ENCODE measurements around the gene KLHL2. TPM values are rescaled to one million over a fixed set of nuclear protein-coding genes. Genes with fewer than 3 reads are reported as not detected.

Gene KLHL2
- total RNA-seq, 1 donor from 2014 or later: 17.7 TPM

GRCh38 chr4:165359506-165359905 is 152.1 kb downstream of the KLHL2 start:
- H3K36me3 ChIP-seq (ENCODE audit: control insufficient read depth, insufficient read depth, low read length): no peaks in the 10 kb centered on the region
- no peak for TF ChIP-seq CTCF (IDR thresholded peaks at IDR 0.05; ENCODE audit: insufficient read depth, low read length, poor library complexity, severe bottlenecking)
- H3K4me3 ChIP-seq (ENCODE audit: low read depth, low read length): no peak overlapping the region
- no peaks in the 10 kb centered on the region for H3K27me3 ChIP-seq (ENCODE audit: control insufficient read depth, insufficient read depth, low read length)
- no peak for DNase-seq (ENCODE audit: low read depth)

- H3K27me3 ChIP-seq (ENCODE audit: control insufficient read depth, insufficient read depth, low read length): no peaks in the 10 kb centered on the region
- H3K36me3 ChIP-seq (ENCODE audit: control insufficient read depth, insufficient read depth, low read length): no peaks in the 10 kb centered on the region
- DNase-seq (ENCODE audit: low read depth): no peak
- no peak for TF ChIP-seq CTCF (IDR thresholded peaks at IDR 0.05; ENCODE audit: insufficient read depth, low read length, poor library complexity, severe bottlenecking)
- H3K4me3 ChIP-seq (ENCODE audit: low read depth, low read length): no peak overlapping the region
Observed at GRCh38 chr4:165360041-165360695, 152.8 kb downstream of the KLHL2 start.

- Histone ChIP-seq H3K4me3 (ENCODE audit: low read depth, low read length) (no peak overlapping the region), H3K36me3 (ENCODE audit: control insufficient read depth, insufficient read depth, low read length) (no peaks in the 10 kb centered on the region), H3K27me3 (ENCODE audit: control insufficient read depth, insufficient read depth, low read length) (no peaks in the 10 kb centered on the region)
- no peak for DNase-seq (ENCODE audit: low read depth)
- TF ChIP-seq CTCF (IDR thresholded peaks at IDR 0.05; ENCODE audit: insufficient read depth, low read length, poor library complexity, severe bottlenecking): no peak
Observed at GRCh38 chr4:165360985-165361670, 153.8 kb downstream of the KLHL2 start.

GRCh38 chr4:165361810-165362209 is 154.4 kb downstream of the KLHL2 start:
- no peak for DNase-seq (ENCODE audit: low read depth)
- TF ChIP-seq CTCF (IDR thresholded peaks at IDR 0.05; ENCODE audit: insufficient read depth, low read length, poor library complexity, severe bottlenecking): no peak
- Histone ChIP-seq H3K27me3 (ENCODE audit: control insufficient read depth, insufficient read depth, low read length) (no peaks in the 10 kb centered on the region), H3K36me3 (ENCODE audit: control insufficient read depth, insufficient read depth, low read length) (no peaks in the 10 kb centered on the region), H3K4me3 (ENCODE audit: low read depth, low read length) (no peak overlapping the region)

GRCh38 chr4:165364452-165365080 is 157.2 kb downstream of the KLHL2 start:
- no peak for TF ChIP-seq CTCF (IDR thresholded peaks at IDR 0.05; ENCODE audit: insufficient read depth, low read length, poor library complexity, severe bottlenecking)
- Histone ChIP-seq H3K36me3 (ENCODE audit: control insufficient read depth, insufficient read depth, low read length) (no peaks in the 10 kb centered on the region), H3K27me3 (ENCODE audit: control insufficient read depth, insufficient read depth, low read length) (no peaks in the 10 kb centered on the region), H3K4me3 (ENCODE audit: low read depth, low read length) (no peak overlapping the region)
- DNase-seq (ENCODE audit: low read depth): no peak

Measured in kidney epithelial cell (primary cell).